ENCODE data around the gene UQCR10. TPM values are rescaled to one million over a fixed set of nuclear protein-coding genes. Genes with fewer than 3 reads are reported as not detected.

The UQCR10 gene
- total RNA-seq, result 113 and 156 TPM in 2 replicates

DNA sequence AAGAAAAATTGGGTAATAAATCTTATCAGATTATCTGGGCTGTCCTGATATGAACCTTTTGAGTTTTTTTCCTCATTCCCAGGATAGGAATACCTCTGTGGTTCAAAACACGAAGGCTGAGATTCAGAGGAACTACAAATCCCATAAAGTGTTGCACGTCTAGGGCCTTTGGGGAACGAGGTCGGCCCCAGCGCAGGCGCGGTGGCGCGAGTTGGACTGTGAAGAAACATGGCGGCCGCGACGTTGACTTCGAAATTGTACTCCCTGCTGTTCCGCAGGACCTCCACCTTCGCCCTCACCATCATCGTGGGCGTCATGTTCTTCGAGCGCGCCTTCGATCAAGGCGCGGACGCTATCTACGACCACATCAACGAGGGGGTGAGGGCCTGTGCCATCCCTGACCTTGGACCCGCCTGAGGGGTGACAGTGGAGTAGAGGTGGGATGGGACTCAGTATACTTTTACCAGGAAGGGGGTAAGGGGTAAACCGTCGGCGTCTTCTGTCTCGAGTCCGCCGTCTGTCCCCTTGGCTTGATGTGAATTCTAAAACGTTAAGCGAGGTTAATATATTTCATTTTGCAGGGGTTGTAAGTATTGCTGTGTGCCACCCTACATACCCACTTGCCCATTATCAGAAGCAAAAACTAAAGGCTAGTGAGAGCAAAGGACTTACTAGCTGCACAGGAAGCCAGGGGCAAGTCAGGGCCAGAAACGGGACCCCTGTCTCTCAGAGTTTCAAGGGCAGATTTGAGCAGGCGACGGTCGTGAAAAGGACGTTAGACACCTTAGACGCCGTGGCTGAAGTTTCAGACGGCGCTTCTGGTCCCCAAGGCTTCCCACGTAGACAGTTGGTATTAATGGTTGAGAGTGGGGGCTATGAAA, at the start of gene UQCR10:
TSS of gene UQCR10 (plus strand) at position 199 of the 881 bp plus-strand sequence. CDS start at position 229, 30 bp downstream.

DNA sequence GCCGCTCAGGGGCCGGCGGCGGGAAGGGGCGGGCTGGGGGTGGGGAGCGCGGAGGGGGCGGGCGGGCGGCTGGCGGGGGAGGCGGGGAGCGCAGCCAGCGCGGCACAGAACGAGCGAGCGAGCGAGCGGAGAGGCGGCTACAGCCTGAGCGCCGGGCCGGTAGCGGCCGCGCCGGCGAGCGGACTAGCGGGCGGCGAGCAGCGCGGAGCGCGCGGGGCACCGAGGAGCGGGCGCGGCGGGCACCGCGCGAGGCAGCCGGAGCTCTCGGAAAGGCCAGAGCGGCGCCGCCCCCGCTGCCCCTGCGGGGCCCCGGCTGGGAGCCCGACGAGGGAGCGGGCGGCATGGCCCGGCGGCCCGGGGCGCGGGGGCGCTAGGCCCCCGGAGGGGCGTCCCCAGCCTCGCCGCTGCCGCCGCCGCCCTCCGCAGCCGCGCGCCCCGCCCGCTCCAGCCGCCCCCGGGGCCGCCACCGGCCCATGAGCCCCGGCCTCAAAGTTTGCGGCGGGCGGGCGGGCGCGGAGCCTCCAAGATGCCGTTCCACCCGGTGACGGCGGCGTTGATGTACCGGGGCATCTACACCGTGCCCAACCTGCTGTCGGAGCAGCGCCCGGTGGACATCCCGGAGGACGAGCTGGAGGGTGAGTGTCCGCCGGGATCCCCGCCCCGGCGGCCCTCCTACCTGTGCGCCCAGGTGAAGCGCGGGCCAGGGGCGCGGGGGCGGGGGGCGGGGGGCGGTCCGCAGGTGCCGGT, 47.1 kb upstream of the UQCR10 start, which contains the start of gene CABP7:
TSS of gene CABP7 (plus strand) at position 105 of the 747 bp plus-strand sequence. CDS start at position 527, 422 bp downstream.

GRCh38 chr22:29766632-29767170, 468 bp upstream of the UQCR10 start, which contains the start of gene ZMAT5:
TSS of gene ZMAT5 (minus strand) at chr22:29767007. CDS start at chr22:29748544, 18,463 bp downstream.

Other genes with a start within 250 kb of the UQCR10 start
- gene THOC5, start 213.6 kb upstream of the UQCR10 start, total RNA-seq, result 31.7 and 70.8 TPM in 2 replicates
- gene NIPSNAP1, start 186.3 kb upstream of the UQCR10 start, total RNA-seq, result 38.4 and 53.9 TPM in 2 replicates
- 45.0 and 57.5 TPM in 2 replicates for gene NF2, start 163.7 kb upstream of the UQCR10 start, total RNA-seq
- gene CABP7, start 47.4 kb upstream of the UQCR10 start, total RNA-seq, result not detected in 2 replicates
- 17.4 and 20.3 TPM in 2 replicates for gene ZMAT5, start 362 bp upstream of the UQCR10 start, total RNA-seq
- 21.3 and 31.9 TPM in 2 replicates for gene ASCC2, start 70.9 kb downstream of the UQCR10 start, total RNA-seq
- 21.0 and 22.7 TPM in 2 replicates for gene MTMR3, start 115.8 kb downstream of the UQCR10 start, total RNA-seq

All from bronchial smooth muscle cell (primary cell).